ENCODE measurements around the gene MATN4.

Gene MATN4

DNA sequence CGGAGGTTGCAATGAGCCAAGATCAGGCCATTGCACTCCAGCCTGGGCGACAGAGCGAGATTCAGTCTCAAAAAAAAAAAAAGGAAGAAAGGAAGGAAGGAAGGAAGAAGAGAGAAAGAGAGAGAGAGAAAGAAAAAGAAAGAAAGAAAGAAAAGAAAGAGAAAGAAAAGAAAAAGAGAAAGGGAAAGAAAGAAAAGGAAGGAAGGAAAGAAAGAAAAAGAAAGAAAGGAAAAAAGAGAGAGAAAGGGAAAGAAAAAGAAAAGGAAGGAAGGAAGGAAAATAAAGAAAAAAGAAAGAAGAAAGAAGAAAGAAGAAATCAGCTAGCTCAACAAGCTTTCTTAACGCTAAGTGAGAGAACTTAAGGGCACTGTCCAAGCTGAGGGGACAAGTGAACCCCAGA is 7.6 kb upstream of the MATN4 start:
- DNase-seq (ENCODE audit: low read depth in 2 of 2) = no peak

DNA sequence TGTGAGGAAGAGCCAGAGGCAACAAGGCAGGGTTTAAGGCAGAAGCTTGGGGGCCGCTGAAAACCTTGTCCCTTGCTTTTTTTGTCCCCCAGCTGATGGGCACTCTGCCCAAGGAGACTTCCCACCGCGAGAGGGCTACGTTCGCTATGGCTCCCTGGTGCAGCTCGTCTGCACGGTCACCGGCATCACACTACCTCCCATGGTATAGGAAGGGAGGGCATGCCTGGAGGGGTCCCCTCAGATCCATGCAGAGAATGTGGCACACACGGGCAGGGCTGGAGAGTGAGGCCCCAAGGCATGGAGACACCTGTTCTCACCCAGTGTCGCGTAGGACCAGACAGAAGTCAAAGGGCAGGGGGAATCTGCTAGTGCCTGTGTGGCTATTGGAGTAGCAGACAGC is 5.8 kb upstream of the MATN4 start:
- no peak for DNase-seq (ENCODE audit: low read depth in 2 of 2)

DNA sequence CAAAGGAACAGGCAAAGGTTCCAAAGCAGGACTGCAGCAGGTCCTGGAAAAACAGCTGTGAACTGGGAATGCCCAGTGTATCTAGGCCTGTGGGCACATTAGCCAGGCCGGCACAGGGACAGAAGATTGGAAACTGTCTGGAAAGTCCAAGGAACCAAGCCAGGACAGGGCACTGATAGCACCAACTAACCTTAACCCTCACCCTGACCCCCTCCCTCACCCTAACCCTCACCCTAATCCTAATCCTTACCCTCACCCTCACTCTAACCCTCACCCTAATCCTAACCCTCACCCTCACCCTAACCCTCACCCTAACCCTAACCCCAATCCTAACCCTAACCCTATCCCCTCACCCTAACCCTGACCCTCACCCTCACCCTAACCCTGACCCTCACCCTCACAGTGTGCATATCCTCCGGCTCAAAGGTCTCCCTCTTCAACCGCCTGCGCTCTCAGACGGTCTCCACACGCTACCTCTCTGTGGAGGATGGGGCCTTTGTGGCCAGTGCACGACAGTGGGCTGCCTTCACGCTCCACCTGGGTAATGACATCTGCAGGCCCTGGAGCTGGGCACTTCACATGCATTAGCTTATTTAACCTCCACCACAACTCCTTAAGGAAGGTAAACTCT is 5.1 kb upstream of the MATN4 start:
- no peak for DNase-seq (ENCODE audit: low read depth in 2 of 2)

DNA sequence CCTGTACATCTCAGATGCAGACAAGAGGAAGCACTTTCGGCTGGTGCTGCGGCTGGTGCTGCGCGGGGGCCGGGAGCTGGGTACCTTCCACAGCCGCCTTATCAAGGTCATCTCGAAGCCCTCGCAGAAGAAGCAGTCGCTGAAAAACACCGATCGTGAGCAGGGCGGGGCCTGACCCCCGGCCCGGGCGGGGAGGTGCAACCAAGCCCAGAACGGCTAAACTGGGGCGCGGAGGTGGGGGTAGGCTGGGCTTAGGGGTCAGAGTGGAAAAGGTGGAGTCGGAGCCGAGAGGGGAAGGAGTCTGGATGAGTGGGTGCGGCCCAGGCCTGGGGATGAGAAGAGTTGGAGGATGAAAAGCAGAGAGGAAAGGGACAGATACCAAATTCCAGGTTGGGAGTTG is 4.1 kb upstream of the MATN4 start:
- DNase-seq (ENCODE audit: low read depth in 2 of 2) = no peak

DNA sequence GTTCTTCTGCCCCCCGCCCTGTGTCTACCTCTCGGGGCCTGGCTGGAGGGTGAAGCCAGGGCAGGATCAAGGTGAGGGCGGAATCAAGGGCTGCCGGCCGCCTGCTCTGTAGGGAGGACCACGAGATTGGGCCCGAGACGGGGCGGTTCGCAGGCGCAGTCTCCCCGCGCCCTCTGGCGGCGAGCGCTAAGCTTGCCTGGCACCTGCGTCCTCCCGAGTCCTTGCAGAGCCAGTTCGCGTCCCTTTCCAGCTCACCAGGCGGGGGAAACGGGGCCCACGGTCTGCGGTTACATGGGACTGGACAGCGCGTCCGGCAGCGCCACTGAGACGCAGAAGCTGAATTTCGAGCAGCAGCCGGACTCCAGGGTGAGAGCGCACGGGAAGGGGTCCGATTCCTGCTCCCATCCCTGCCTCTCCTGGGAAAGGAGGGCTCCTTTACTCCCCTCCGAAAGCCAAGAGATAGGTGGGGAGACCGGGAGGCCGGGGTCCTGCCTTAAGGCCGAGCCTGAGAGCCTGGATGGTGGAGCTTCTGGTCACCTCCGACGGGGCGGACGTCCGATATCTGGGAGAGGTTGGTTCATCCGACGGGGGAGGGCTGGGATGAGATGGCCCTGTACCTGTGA is 3.6 kb upstream of the MATN4 start:
- no peak for DNase-seq (ENCODE audit: low read depth in 2 of 2)

GRCh38 chr20:45309075-45309474 is 976 bp upstream of the MATN4 start:
- DNase-seq (ENCODE audit: low read depth in 2 of 2) = no peak

GRCh38 chr20:45307076-45307640 is 941 bp downstream of the MATN4 start:
- DNase-seq (ENCODE audit: low read depth in 2 of 2) = no peak

DNA sequence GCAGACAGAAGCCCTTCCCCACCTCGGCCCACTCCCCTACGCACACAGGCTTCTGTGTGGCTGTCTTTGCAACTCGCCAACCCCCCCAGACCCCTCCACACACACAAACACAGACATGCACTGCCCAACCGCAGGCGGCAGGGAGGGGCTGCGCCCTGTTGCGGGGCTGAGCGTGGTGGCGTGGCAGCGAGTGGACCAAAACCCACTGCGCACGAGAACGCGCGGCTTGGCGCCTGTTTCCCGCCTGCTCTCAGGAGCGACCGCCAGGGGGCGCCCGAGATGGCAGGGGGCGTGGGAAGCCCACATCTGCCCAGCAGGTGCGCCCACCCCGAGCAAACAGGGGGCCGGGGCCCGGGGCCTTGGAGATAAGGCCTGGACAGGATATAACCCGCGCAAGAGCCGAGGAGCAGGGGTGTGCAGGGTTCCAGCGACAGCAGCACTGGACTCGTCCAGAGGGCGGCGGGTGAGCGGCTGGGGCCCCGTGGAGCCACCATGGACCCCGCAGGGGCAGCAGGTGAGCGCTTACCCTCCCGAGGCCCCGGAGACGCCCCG is 1.6 kb downstream of the MATN4 start, which contains the start of gene RBPJL:
Gene RBPJL (plus strand): TSS at position 410 of the 552 bp plus-strand sequence. CDS start 83 bp downstream, at position 493.
- no peak for DNase-seq (ENCODE audit: low read depth in 2 of 2)

- no peak for DNase-seq (ENCODE audit: low read depth in 2 of 2)
Observed at GRCh38 chr20:45305262-45305661, 2.8 kb downstream of the MATN4 start.

DNA sequence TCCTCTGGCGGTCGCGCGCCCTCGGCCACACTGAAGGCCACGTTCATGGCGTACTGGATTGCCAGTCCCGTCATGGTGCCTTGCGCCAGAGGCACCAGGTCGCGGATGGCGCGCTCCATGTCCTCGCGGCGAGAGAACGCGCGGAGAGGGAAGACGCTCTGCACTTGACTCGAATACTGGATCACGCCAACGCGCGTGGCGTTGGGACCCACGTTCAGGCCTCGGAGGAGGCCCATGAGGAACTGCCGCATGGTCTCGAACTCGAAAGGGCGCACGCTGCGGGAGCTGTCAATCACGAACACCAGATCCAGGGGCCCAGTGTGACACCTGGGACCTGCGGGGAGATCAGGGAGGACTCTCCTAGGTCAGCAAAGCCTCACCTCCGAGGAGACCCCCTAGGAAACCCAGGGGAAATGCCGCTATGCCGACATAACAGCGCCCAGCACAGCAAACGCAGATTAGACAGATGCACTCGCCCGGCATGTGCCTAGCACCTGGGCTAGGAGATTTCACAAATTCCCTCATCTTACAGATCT is 3.6 kb downstream of the MATN4 start:
- DNase-seq (ENCODE audit: low read depth in 2 of 2) = no peak

GRCh38 chr20:45303586-45304463 is 4.3 kb downstream of the MATN4 start:
- no peak for DNase-seq (ENCODE audit: low read depth in 2 of 2)

DNA sequence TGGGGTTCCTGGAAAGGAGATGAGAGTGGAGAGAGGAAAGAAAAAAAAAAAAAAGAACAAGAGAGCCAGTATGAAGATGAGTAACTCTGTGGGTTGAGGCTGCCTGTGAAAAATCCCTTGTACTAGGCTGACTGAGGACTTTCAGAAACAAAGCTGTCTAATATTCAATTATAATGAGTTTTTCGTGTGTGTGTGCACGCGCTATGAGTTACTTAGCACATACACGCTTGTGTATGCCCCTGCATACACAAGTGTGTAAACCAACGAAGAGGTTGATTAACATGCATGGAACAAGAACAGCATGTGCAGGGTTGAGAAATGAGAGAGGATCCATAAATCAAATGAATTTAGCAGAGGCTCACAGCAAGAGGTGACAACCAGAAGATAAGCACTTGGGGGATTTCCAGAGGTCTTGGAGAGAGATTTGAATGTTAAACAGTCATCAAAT is 6.3 kb downstream of the MATN4 start:
- DNase-seq (ENCODE audit: low read depth in 2 of 2) = no peak

DNA sequence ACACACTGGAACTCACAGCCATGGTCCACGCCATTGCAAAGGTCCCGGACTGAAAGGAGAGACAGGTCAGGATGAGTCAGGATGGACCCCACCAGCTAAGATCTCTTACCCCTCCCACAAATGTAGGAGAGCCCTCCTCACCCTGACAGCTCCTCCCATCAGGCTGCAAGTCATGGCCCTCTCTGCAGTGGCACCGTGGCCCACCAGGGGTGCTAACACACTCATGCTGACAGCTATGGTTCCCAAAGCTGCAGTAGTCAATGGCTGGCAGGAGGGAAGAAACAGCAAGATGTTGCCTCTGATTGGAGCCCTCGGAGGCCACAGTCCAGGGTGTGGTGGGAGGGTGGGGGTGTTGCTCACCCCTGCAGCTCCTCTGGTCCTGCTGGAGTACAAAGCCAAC is 7.1 kb downstream of the MATN4 start:
- no peak for DNase-seq (ENCODE audit: low read depth in 2 of 2)

- no peak for DNase-seq (ENCODE audit: low read depth in 2 of 2)
Observed at GRCh38 chr20:45299786-45300185, 8.3 kb downstream of the MATN4 start.

- no peak for DNase-seq (ENCODE audit: low read depth in 2 of 2)
Observed at GRCh38 chr20:45297786-45298497, 10.2 kb downstream of the MATN4 start.

DNA sequence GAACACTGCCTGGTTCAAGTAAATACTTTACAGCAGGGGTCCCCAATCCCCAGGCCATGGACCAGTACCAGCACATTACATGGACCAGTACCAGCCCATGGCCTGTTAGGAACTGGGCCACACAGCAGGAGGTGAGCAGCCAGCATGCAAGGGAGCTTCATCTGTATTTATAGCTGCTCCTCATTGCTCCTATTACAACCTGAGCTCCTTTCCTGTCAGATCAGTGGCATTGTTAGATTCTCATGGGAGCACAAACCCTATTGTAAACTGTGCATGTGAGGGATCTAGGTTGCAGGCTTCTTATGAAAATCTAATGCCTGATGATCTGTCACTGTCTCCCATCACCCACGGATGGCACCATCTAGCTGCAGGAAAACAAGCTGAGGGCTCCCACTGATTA is 13.4 kb downstream of the MATN4 start:
- DNase-seq (ENCODE audit: low read depth in 2 of 2) = no peak

DNA sequence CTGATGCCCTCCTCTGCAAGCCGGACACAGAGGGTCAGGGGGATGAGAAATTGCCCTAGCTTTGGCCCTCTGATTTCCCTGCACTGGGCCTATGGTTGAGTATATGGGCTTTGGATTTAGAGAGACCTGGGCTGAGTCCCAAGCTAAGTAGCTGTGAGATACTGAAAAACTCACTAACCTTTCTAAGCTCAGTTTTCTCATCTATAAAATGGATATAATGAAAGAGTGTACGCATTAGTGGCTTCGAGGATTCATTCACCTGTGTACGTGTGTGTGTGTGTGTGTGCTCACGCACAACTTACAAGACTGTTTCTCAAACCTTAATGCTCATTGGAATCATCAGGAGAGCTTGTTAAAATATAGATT is 14.1 kb downstream of the MATN4 start:
- no peak for DNase-seq (ENCODE audit: low read depth in 2 of 2)

- peak; percentile 4 to 13 for DNase-seq (ENCODE audit: low read depth in 2 of 2)
Observed at GRCh38 chr20:45293041-45294002, 14.8 kb downstream of the MATN4 start.

- DNase-seq (ENCODE audit: low read depth in 2 of 2) = no peak
Observed at GRCh38 chr20:45292343-45292742, 15.8 kb downstream of the MATN4 start.

- DNase-seq (ENCODE audit: low read depth in 2 of 2) = no peak
Observed at GRCh38 chr20:45291526-45291925, 16.6 kb downstream of the MATN4 start.
